Thymus (tissue), 11 donors: ENCODE measurements around the gene USP22. TPM values are rescaled to one million over a fixed set of nuclear protein-coding genes. Genes with fewer than 3 reads are reported as not detected.

ENCODE experiments used
- DNase-seq, 9 donors: peaks; one replicate each; pipeline ENCODE4 v3.0.0-alpha.2; 2013; ENCODE audit warnings: low spot score in 9 of 9, low read depth in 6 of 9, missing footprints in 1 of 9
- H3K27ac ChIP-seq, 2 donors: one replicate each; pipeline ENCODE4 v1.5.1; 2013; ENCODE audit warnings: control low read depth in 1 of 2, low read depth in 1 of 2, low read length in 1 of 2, mild to moderate bottlenecking in 1 of 2, moderate library complexity in 1 of 2
- H3K27me3 ChIP-seq, 2 donors: one replicate each; pipeline ENCODE4 v1.5.1; 2013; ENCODE audit warnings: low read length in 1 of 2; ENCODE audit not compliant: control insufficient read depth in 2 of 2, insufficient read depth in 1 of 2
- H3K36me3 ChIP-seq, 2 donors: one replicate each; pipeline ENCODE4 v1.5.1; 2013; ENCODE audit warnings: low read length in 1 of 2, mild to moderate bottlenecking in 1 of 2, moderate library complexity in 1 of 2; ENCODE audit not compliant: control insufficient read depth in 2 of 2, insufficient read depth in 2 of 2
- H3K4me1 ChIP-seq, 2 donors: one replicate each; pipeline ENCODE4 v1.5.1; 2013; ENCODE audit warnings: low read length in 2 of 2; ENCODE audit not compliant: control insufficient read depth in 2 of 2, insufficient read depth in 2 of 2
- H3K4me3 ChIP-seq, 2 donors: one replicate each; pipeline ENCODE4 v1.5.1; 2013; ENCODE audit warnings: low read length in 2 of 2, control low read depth in 1 of 2, mild to moderate bottlenecking in 1 of 2
- H3K9me3 ChIP-seq, 2 donors: one replicate each; pipeline ENCODE4 v1.5.1; 2013; ENCODE audit warnings: low read length in 1 of 2, mild to moderate bottlenecking in 1 of 2; ENCODE audit not compliant: control insufficient read depth in 2 of 2, insufficient read depth in 1 of 2
- WGBS: extraction: QIAGEN DNeasy Blood & Tissue Kit; methylation state at CpG from one replicate; pipeline ENCODE4 v1.1.7; 2013; 5-methylcytosine and 5-hydroxymethylcytosine counted together
- polyA plus RNA-seq: library from polyadenylated mRNA; stranded (reverse); fragments of 200-250 nt; gene quantifications from one replicate; pipeline ENCODE4 v1.2.3, GENCODE V29; 2013
- total RNA-seq: library from RNA; stranded (reverse); fragments of 120-200 nt; gene quantifications from one replicate; pipeline ENCODE4 v1.2.4, GENCODE V29; 2013
- donor health status: healthy.

Gene USP22
- total and polyA plus RNA-seq, 2 donors: 52.5 to 74.2 TPM

DNA sequence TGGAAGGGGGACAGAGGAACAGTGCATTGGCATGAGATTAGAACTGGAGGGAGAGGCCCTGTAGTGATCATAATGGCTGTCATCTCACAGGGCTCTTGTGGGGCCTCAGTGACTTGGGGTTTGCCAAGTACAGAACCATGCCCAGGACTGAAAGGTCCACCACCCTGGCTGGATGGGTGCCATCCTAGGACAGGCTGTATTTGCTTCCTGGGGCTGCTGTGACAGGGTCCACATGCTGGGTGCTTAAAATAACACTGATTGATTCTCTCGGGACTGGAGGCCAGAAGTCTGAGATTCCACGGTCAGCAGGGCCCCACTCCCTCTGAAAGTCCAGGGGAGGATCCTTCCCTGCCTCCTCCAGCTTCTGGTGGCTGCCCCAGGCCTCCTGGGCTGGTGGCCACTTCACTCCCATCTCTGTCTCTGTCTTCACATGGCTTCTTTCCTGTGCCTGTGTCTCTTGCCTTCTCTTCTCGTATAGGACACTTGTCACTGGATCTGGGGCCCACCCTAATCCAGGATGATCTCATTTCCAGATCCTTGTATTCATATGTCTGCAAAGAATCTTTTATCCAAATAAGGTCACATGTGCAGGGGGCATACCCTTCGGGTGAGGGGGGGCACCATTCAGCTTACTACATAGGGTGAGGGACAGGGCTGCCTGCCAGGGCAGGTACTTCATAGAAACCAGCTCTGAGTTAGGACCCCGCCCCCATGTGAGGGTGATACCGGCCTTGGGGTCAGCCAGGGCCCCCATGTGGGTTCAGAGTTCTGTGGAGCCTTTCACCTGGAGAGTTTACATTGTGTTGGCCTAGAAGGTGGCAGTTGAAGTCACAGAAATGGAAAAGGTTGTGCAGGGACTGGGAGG lies 52.6 kb downstream of the USP22 start:
- no peaks in the 10 kb centered on the region for H3K9me3 ChIP-seq
- H3K27ac ChIP-seq: no peak overlapping the region
- no peaks in the 10 kb centered on the region for H3K27me3 ChIP-seq
- peaks cover 0 to 5% of the 10 kb centered on the region in 2 donors for H3K4me1 ChIP-seq
- no peak overlapping the region for H3K4me3 ChIP-seq
- 77% methylated on average over 6 of the region's 6 CpGs for WGBS
- DNase-seq: no peak
- H3K36me3 ChIP-seq: no peaks in the 10 kb centered on the region

GRCh38 chr17:20989481-20989880 lies 53.3 kb downstream of the USP22 start:
- H3K27me3 ChIP-seq: no peaks in the 10 kb centered on the region
- H3K4me3 ChIP-seq: no peak overlapping the region
- DNase-seq: no peak
- 95% methylated on average over 7 of the region's 7 CpGs for WGBS
- H3K4me1 ChIP-seq: peaks cover 0 to 5% of the 10 kb centered on the region in 2 donors
- H3K36me3 ChIP-seq: no peaks in the 10 kb centered on the region
- no peak overlapping the region for H3K27ac ChIP-seq
- no peaks in the 10 kb centered on the region for H3K9me3 ChIP-seq

- Histone ChIP-seq H3K36me3 (no peaks in the 10 kb centered on the region), H3K27me3 (no peaks in the 10 kb centered on the region), H3K4me3 (no peak overlapping the region), H3K4me1 (peaks cover 0 to 5% of the 10 kb centered on the region in 2 donors), H3K9me3 (no peaks in the 10 kb centered on the region), H3K27ac (no peak overlapping the region)
- 95% methylated on average over 3 of the region's 3 CpGs for WGBS
- no peak for DNase-seq
Observed at GRCh38 chr17:20988896-20989295, 53.9 kb downstream of the USP22 start.

DNA sequence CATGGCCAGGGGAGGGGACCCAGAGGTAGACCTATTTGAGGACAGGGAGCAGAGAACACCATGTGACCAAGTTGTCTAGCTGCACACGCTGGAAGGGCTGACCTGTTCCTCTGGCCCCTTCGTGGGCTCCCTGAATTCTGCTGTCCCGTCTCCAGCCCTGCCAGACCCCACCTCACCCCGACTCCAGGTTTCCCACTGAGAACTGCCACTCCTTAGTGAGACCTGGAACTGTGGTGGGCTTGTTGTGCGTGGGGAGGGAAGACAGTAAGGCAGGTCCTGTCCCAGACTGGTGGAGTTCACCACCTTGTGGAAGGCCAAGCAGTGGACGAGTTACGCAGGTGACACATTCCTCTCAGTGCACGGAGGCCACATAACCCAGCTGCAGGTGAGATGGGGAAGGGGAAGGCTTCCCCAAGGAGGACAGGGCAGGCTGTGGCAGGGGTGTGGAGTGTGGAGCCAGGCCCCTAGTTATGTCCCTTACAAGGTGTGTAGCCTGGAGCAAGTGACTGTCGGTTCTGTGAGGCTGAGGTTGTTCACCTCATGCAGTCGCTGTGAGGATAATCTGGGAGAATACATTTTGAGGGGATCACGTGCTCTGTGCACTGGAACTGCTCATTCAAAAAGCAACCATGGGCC lies 54.7 kb downstream of the USP22 start:
- Histone ChIP-seq H3K4me3 (no peak overlapping the region), H3K27ac (no peak overlapping the region), H3K4me1 (peaks cover 0 to 2% of the 10 kb centered on the region in 2 donors), H3K36me3 (no peaks in the 10 kb centered on the region), H3K9me3 (no peaks in the 10 kb centered on the region), H3K27me3 (no peaks in the 10 kb centered on the region)
- WGBS: 93% methylated on average over 11 of the region's 11 CpGs
- DNase-seq: no peak

GRCh38 chr17:20987511-20987910 lies 55.3 kb downstream of the USP22 start:
- Histone ChIP-seq H3K27ac (no peak overlapping the region), H3K4me1 (no peaks in the 10 kb centered on the region), H3K36me3 (no peaks in the 10 kb centered on the region), H3K27me3 (no peaks in the 10 kb centered on the region), H3K4me3 (no peak overlapping the region), H3K9me3 (no peaks in the 10 kb centered on the region)
- 92% methylated on average over 5 of the region's 5 CpGs for WGBS
- DNase-seq: no peak

DNA sequence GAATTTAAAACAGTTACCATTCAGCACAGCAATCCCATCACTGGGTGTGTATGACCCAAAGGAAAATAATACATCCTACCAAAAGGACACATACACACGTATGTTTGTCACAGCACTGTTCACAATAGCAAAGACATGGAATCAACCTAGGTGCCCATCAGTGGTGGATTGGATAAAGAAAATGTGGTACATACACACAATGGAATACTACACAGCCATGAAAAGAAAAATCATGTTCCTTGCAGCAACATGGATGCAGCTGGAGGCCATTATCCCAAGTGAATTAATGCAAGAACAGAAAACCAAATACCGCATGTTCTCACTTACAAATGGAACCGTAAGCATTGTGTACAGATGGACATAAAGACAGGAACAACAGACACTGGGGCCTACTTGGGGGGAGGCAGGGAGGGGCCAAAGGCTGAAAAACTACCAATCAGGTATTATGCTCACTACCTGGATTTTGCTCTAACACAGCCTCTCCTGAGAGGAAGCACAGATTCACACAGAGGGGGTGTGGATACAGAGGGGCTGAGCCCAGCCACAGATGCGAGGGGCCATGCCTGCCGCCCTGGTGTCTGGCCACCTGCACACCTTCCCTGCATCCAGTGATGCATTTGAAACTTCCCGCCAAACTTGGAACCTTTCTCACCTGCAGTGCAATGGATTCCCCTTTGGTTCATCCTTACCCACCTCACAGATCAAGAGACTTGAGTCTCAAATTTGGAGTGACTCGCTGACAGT lies 55.9 kb downstream of the USP22 start:
- WGBS: 96% methylated on average over 7 of the region's 7 CpGs
- no peaks in the 10 kb centered on the region for H3K27me3 ChIP-seq
- H3K27ac ChIP-seq: no peak overlapping the region
- no peak for DNase-seq
- H3K9me3 ChIP-seq: no peaks in the 10 kb centered on the region
- no peak overlapping the region for H3K4me3 ChIP-seq
- no peaks in the 10 kb centered on the region for H3K4me1 ChIP-seq
- H3K36me3 ChIP-seq: no peaks in the 10 kb centered on the region

DNA sequence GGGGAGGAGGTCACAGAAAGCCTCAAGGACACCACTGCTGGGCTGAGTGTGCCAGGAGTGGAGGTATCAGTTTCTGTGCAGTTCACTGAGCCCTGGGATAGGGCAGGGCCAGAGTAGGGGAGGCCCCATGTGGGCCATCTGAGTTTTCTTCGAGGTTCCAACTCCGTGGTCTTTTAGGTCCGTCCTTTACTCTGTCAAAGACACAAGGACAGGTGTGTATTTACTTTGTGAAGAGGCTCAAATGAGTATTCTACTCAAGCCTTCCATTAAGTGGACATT lies 59.5 kb downstream of the USP22 start:
- no peaks in the 10 kb centered on the region for H3K9me3 ChIP-seq
- no peak overlapping the region for H3K4me3 ChIP-seq
- no peaks in the 10 kb centered on the region for H3K27me3 ChIP-seq
- no peak overlapping the region for H3K27ac ChIP-seq
- no peak for DNase-seq
- 91% methylated on average over 3 of the region's 3 CpGs for WGBS
- H3K4me1 ChIP-seq: no peaks in the 10 kb centered on the region
- H3K36me3 ChIP-seq: no peaks in the 10 kb centered on the region

GRCh38 chr17:20982589-20983358 lies 60.0 kb downstream of the USP22 start:
- Histone ChIP-seq H3K9me3 (no peaks in the 10 kb centered on the region), H3K27ac (no peak overlapping the region), H3K27me3 (no peaks in the 10 kb centered on the region), H3K4me1 (no peaks in the 10 kb centered on the region), H3K36me3 (no peaks in the 10 kb centered on the region), H3K4me3 (no peak overlapping the region)
- 95% methylated on average over 17 of the region's 17 CpGs for WGBS
- no peak for DNase-seq
